HT1080 (cell line): ENCODE measurements around the gene OR52W1. TPM values are rescaled to one million over a fixed set of nuclear protein-coding genes. Genes with fewer than 3 reads are reported as not detected.
"Not testable (repeated sequence)": the region's sequence is repeated elsewhere in the genome, so short reads cannot be mapped to it uniquely, and the experiment has no call there.

Source experiments
- DNase-seq: peaks from one replicate; pipeline ENCODE4 v3.0.0-alpha.2; 2015; ENCODE audit warnings: low read depth
- total RNA-seq: library from RNA; depleted of rRNA; stranded (reverse); fragments of >200 nt; shearing (Covaris generic); gene quantifications from 2 replicates; pipeline ENCODE4 v1.2.3, GENCODE V29; 2014

Gene OR52W1
- total RNA-seq, 1 experiment from 2014 or later: not detected

- DNase-seq: no peak
These were observed 17.5 kb downstream of the OR52W1 start for GRCh38 chr11:6216501-6216900.

GRCh38 chr11:6217722-6218121 is 18.7 kb downstream of the OR52W1 start:
- no peak for DNase-seq

- peak; percentile 93 for DNase-seq
These were observed 20.3 kb downstream of the OR52W1 start for GRCh38 chr11:6219359-6219758.

GRCh38 chr11:6223854-6224253 is 24.8 kb downstream of the OR52W1 start:
- DNase-seq: no peak

GRCh38 chr11:6224421-6224820 is 25.4 kb downstream of the OR52W1 start:
- DNase-seq: no peak

GRCh38 chr11:6225024-6225423 is 26.0 kb downstream of the OR52W1 start:
- DNase-seq: no peak

GRCh38 chr11:6225896-6226295 is 26.9 kb downstream of the OR52W1 start:
- DNase-seq: no peak

GRCh38 chr11:6228520-6228919 is 29.5 kb downstream of the OR52W1 start:
- no peak for DNase-seq

- DNase-seq: no peak
These were observed 30.9 kb downstream of the OR52W1 start for GRCh38 chr11:6229911-6230310.

- DNase-seq: no peak
These were observed 33.9 kb downstream of the OR52W1 start for GRCh38 chr11:6232899-6233298.

- DNase-seq: no peak
These were observed 35.0 kb downstream of the OR52W1 start for GRCh38 chr11:6233984-6234386.

- DNase-seq: peak; percentile 100
These were observed 35.5 kb downstream of the OR52W1 start, which contains the start of gene FHIP1B for GRCh38 chr11:6234387-6235107. TSS of gene FHIP1B (minus strand) at chr11:6234636. CDS start at chr11:6224516, 10,120 bp downstream.

- peak; percentile 50 for DNase-seq
These were observed 38.2 kb downstream of the OR52W1 start for GRCh38 chr11:6237266-6237665.

- no peak for DNase-seq
These were observed 38.8 kb downstream of the OR52W1 start for GRCh38 chr11:6237761-6238302.

GRCh38 chr11:6238902-6239301 is 39.9 kb downstream of the OR52W1 start, which contains the start of gene CNGA4:
TSS of gene CNGA4 (plus strand) at chr11:6239089. CDS start at chr11:6239207, 118 bp downstream.
- no peak for DNase-seq

- DNase-seq: no peak
These were observed 41.1 kb downstream of the OR52W1 start for GRCh38 chr11:6240139-6240538.

- no peak for DNase-seq
These were observed 41.8 kb downstream of the OR52W1 start for GRCh38 chr11:6240781-6241180.

- no peak for DNase-seq
These were observed 42.3 kb downstream of the OR52W1 start for GRCh38 chr11:6241316-6241715.

- no peak for DNase-seq
These were observed 46.5 kb downstream of the OR52W1 start for GRCh38 chr11:6245536-6245935.

GRCh38 chr11:6248248-6248647 is 49.2 kb downstream of the OR52W1 start:
- no peak for DNase-seq

- DNase-seq: not testable (repeated sequence)
These were observed 49.9 kb downstream of the OR52W1 start for GRCh38 chr11:6248897-6249296.
